ENCODE results near the gene MT1A.
"Not testable (repeated sequence)": the region's sequence is repeated elsewhere in the genome, so short reads cannot be mapped to it uniquely, and the experiment has no call there.

Gene MT1A

DNA sequence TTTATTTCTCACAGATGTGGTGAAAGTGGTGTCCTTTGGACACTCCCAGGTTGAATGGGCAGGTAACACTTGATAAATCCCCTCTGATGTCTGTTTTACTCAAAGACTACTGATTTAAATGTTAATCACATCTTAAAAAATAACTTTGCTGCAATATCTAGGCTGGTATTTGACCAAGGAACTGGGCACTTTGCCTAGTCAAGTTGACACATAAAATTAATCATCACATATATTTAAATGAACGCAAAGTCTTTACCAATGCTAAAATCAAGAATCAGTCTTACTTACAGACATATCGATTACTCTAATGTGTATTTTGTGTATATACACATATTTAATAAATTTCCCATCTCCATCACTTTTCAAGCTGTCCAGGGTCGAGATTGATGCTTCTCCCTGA, 23.1 kb upstream of the MT1A start:
- TF ChIP-seq JUND (IDR thresholded peaks at IDR 0.05; ENCODE audit: low read depth): no peak
- no peak for DNase-seq (ENCODE audit: low read depth in 1 of 2, low spot score in 1 of 2)
- in situ Hi-C loops (cut with HindIII; ENCODE audit: low pct_unique_long_range_greater_than_20kb, low sequenced_read_pairs): no loop called here

DNA sequence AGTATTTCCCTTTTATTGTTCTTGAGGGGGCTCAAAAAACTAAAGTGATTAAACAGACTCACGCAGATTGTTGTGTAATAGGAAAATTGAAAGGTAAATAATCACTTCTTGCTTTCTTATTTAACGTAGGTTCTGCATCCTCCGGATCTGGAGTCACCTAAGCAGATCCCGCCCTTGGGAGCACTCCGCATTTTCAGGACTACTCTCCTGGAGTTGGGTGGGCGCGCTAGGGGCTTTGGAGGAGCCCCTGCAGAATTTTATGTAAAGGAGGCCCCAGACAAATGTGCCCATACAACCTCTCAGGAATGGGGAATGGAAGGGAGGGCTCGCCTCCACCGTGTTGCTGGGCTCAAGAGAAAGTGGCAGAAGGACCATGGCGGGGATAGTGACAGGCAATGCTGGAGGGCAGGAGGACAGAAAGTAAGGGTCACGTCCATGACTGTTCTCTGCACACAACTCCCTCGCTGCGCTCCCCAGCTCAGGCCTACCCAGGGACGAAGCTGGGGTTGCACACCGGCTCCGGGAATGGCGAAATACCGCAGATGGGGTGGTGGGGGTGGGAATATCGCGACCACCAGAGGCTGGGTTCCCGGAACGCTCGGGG, 21.8 kb upstream of the MT1A start:
- in situ Hi-C loops (cut with HindIII; ENCODE audit: low pct_unique_long_range_greater_than_20kb, low sequenced_read_pairs): no loop called here
- TF ChIP-seq JUND (IDR thresholded peaks at IDR 0.05; ENCODE audit: low read depth): no peak
- no peak for DNase-seq (ENCODE audit: low read depth in 1 of 2, low spot score in 1 of 2)

DNA sequence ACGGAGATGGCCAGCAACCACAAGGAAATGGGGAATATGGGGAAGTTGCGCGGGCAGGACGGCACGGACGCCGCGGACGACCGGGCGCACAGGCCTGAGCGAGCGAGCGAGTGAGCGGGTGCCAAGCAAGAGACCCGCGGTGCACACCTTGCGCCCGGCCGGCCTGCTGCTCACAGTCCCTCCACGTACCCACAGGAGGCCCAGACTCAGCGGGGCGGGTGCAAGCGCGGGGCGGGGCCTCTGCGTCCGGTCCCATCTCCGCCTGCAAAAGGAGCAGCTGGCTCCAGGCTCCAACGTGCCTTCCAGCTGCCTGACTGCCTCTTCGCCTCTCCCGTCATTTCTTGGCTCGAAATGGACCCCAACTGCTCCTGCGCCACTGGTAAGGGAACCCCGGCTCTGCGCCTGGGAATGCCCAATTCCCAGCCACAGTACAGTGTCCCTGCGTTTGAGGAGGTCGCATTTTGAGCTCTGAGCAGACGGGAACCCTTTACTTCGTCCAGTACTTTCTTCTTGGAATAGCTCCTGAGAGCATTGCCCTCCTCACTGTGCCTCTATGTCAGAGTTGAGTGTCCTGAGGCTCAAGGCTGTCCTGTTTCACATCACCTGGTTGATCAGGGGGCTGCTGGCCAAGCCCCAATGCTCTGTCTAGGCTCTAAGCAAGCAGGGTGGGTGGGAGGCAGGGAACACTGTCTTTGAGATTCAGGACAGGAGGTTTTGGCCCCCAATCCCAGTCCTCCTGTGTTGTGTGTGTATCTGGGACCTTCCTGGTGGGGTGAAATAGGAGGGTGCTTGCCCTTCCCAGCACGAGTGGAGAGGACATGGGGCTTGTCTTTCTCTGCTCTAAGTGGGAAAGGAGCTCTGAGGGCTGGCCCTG, 21.0 kb upstream of the MT1A start:
- TF ChIP-seq JUND (IDR thresholded peaks at IDR 0.05; ENCODE audit: low read depth): no peak
- in situ Hi-C loops (cut with HindIII; ENCODE audit: low pct_unique_long_range_greater_than_20kb, low sequenced_read_pairs): no loop called here
- DNase-seq (ENCODE audit: low read depth in 1 of 2, low spot score in 1 of 2): no peak

GRCh38 chr16:56618138-56618537, 20.3 kb upstream of the MT1A start:
- DNase-seq (ENCODE audit: low read depth in 1 of 2, low spot score in 1 of 2): no peak
- TF ChIP-seq JUND (IDR thresholded peaks at IDR 0.05; ENCODE audit: low read depth): no peak
- in situ Hi-C loops (cut with HindIII; ENCODE audit: low pct_unique_long_range_greater_than_20kb, low sequenced_read_pairs): no loop called here

- TF ChIP-seq JUND (IDR thresholded peaks at IDR 0.05; ENCODE audit: low read depth): no peak
- DNase-seq (ENCODE audit: low read depth in 1 of 2, low spot score in 1 of 2): no peak
- in situ Hi-C loops (cut with HindIII; ENCODE audit: low pct_unique_long_range_greater_than_20kb, low sequenced_read_pairs): no loop called here
These were observed 18.0 kb upstream of the MT1A start for GRCh38 chr16:56620339-56620897.

DNA sequence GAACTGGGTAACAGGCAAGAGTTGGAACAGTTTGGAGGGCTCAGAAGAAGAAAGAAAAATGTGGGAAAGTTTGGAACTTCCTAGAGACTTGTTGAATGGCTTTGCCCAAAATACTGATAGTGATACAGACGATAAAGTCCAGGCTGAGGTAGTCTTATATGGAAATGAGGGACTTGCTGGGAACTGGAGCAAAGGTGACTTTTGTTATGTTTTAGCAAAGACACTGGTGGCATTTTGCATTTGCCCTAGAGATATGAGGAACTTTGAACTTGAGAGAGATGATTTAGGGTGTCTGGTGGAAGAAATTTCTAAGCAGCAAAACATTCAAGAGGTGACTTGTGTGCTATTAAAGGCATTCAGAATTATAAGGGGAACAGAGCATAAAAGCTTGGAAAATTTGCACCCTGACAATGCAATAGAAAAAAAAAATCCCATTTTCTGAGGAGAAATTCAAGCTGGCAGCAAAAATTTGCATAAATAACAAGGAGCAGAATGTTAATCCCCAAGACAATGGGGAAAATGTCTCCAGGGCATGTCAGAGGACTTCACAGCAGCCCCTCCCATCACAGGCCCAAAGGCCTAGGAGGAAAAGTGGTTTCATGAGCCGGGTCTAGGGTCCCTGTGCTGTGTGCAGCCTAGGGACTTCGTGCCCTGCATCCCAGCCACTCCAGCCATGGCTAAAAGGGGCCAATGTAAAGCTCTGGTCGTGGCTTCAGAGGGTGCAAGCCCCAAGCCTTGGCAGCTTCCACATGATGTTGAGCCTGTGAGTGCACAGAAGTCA, 16.6 kb upstream of the MT1A start:
- DNase-seq (ENCODE audit: low read depth in 1 of 2, low spot score in 1 of 2); in situ Hi-C loops (cut with HindIII; ENCODE audit: low pct_unique_long_range_greater_than_20kb, low sequenced_read_pairs): not testable (repeated sequence)

DNA sequence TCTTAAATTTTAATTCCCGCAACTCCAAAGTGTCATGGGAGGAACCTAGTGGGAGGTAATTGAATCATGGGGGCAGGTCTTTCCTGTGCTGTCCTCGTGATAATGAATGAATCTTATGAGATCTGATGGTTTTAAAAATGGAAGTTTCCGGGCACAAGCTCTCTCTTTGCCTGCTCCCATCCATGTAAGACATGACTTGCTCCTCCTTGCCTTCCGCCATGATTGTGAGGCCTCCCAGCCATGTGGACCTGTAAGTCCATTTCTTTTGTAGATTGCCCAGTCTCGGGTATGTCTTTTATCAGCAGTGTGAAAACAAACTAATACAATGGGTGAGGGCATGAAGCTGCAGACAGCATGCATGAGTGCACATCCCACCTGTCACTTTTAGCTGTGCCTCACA, 15.3 kb upstream of the MT1A start:
- DNase-seq (ENCODE audit: low read depth in 1 of 2, low spot score in 1 of 2); in situ Hi-C loops (cut with HindIII; ENCODE audit: low pct_unique_long_range_greater_than_20kb, low sequenced_read_pairs): not testable (repeated sequence)

- TF ChIP-seq JUND (IDR thresholded peaks at IDR 0.05; ENCODE audit: low read depth): no peak
- in situ Hi-C loops (cut with HindIII; ENCODE audit: low pct_unique_long_range_greater_than_20kb, low sequenced_read_pairs): no loop called here
- no peak for DNase-seq (ENCODE audit: low read depth in 1 of 2, low spot score in 1 of 2)
These were observed 14.8 kb upstream of the MT1A start for GRCh38 chr16:56623637-56624036.

DNA sequence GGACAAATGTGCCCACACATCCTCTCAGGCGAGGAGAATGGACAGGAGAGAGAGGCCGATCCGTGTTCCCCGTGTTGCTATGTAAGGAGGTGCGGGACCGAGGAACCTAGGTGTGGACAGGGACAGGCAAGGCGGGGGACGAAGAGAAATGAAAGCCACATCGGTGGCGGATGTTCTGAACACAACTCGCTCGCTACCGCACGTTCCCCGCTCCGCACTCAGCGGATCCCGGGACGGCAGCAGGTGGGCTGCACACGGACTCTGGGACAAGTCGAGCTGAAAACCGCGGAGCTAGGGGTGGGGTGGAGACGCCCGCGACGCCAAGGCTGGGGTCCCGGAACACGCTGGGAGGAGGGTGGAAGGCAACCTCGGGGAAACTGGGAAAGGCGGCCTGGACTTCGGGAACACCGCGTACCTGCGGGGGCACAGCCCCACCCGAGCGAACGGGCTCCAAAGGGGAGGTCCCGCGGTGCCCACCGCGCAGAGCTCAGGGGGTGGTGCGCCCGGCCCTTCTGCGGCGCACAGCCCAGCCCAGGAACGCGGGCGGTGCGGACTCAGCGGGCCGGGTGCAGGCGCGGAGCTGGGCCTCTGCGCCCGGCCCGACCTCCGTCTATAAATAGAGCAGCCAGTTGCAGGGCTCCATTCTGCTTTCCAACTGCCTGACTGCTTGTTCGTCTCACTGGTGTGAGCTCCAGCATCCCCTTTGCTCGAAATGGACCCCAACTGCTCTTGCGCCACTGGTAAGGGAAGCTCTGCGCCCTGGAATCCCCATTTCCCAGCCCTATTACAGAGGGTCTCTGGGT, 13.1 kb upstream of the MT1A start, which contains the start of gene MT1E:
TSS of gene MT1E (plus strand) at position 642 of the 803 bp plus-strand sequence. CDS start at position 713, 71 bp downstream.
- DNase-seq (ENCODE audit: low read depth in 1 of 2, low spot score in 1 of 2): no peak
- in situ Hi-C loops (cut with HindIII; ENCODE audit: low pct_unique_long_range_greater_than_20kb, low sequenced_read_pairs): no loop called here
- no peak for TF ChIP-seq JUND (IDR thresholded peaks at IDR 0.05; ENCODE audit: low read depth)

DNA sequence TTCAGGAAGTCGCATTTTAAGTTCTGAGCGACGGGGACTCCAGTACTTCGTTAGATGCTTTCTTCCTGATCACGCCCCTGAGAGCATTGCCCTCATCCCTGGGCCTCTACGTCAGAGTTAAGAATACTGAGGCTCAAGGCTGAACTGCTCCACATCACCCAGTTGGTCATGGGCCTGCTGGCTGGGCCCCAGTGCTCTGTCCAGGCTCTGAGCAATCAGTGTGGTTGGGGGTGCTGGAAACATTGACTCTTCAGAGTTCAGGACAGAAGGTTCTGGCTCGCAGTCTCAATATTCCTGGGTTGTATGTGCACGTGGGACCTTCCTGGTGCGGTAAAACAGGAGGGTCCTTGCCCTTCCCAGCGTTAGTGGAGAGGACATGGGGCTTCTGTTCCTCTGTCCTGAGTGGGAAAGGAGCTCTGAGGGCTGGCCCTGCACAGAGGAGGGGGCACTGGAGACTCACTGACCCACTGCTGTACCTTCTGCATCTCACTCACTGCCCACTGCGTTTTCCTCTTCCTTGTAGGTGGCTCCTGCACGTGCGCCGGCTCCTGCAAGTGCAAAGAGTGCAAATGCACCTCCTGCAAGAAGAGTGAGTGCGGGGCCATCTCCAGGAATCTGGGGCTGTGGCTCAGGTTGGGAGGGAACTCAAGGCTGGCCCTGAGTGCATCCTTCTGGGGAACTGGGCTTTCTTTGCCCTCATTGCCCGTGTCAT, 12.4 kb upstream of the MT1A start:
- TF ChIP-seq JUND (IDR thresholded peaks at IDR 0.05; ENCODE audit: low read depth): no peak
- in situ Hi-C loops (cut with HindIII; ENCODE audit: low pct_unique_long_range_greater_than_20kb, low sequenced_read_pairs): no loop called here
- DNase-seq (ENCODE audit: low read depth in 1 of 2, low spot score in 1 of 2): no peak

DNA sequence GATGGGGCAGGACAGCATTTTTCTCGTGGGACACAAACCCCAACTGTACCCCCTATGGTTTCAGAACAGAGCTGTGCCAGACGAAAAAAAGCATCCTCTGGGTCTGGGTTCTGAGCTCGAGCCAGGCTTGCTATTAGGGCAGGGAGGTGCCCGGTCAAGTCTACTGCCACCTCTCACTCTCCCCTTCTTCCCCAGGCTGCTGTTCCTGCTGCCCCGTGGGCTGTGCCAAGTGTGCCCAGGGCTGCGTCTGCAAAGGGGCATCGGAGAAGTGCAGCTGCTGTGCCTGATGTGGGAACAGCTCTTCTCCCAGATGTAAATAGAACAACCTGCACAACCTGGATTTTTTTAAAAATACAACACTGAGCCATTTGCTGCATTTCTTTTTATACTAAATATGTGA, 11.8 kb upstream of the MT1A start:
- in situ Hi-C loops (cut with HindIII; ENCODE audit: low pct_unique_long_range_greater_than_20kb, low sequenced_read_pairs): no loop called here
- no peak for TF ChIP-seq JUND (IDR thresholded peaks at IDR 0.05; ENCODE audit: low read depth)
- no peak for DNase-seq (ENCODE audit: low read depth in 1 of 2, low spot score in 1 of 2)

Data from T47D (cell line).